ENCODE results near the gene BANK1. TPM values are rescaled to one million over a fixed set of nuclear protein-coding genes. Genes with fewer than 3 reads are reported as not detected.

The BANK1 gene
- total and polyA plus RNA-seq, 2 of the 4 experiments (the other 2 are of a cell fraction): under 0.01 to 0.51 TPM

DNA sequence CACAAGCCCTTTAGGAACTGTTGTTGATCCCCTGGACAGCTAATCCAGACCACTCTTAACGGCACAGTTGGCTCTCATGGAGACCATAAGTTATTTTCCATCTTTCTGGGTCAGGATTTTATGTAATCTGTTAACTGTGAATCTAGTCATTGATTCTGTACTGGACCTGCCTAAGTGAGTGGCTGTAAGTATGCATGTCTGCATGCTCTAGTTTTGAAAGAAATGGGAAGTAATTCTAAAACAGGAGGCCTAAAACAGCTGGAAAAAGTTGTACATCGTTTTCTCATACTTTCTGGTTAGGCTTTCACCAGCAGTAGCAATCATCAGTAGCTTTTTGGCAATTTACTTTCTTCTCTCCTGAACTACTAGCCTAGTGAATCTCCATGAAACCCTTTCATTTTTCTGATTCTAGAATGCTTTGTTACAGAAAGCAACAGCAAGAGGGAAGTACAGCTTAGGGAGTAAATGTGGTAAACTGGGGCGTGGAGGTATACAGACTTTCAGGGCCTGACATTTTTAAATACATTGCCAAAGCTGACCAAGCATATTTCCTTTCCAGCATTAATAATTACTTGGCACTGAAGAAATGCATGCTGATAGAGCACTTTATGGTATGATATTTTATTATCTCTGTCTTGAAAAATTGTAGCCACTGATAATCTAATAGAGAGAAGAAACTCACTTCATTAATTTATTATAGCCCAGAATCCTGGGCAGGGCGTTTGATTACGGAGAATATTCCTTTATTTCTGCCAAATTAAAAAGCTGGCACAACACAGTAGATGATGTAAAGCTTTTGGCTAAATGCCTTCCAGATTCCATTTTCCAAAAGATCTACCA, 202.7 kb downstream of the BANK1 start (continued):
- TF ChIP-seq, protein P1, sequence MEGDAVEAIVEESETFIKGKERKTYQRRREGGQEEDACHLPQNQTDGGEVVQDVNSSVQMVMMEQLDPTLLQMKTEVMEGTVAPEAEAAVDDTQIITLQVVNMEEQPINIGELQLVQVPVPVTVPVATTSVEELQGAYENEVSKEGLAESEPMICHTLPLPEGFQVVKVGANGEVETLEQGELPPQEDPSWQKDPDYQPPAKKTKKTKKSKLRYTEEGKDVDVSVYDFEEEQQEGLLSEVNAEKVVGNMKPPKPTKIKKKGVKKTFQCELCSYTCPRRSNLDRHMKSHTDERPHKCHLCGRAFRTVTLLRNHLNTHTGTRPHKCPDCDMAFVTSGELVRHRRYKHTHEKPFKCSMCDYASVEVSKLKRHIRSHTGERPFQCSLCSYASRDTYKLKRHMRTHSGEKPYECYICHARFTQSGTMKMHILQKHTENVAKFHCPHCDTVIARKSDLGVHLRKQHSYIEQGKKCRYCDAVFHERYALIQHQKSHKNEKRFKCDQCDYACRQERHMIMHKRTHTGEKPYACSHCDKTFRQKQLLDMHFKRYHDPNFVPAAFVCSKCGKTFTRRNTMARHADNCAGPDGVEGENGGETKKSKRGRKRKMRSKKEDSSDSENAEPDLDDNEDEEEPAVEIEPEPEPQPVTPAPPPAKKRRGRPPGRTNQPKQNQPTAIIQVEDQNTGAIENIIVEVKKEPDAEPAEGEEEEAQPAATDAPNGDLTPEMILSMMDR (conservative IDR thresholded peaks at IDR 0.05; ENCODE audit: low read depth, low read length): no peak
